Activated T-cell treated with anti-CD3 and anti-CD28 coated beads for 24 hours (primary cell): Measurements from ENCODE around the gene LARP4.
"Not testable (repeated sequence)": the region's sequence is repeated elsewhere in the genome, so short reads cannot be mapped to it uniquely, and the experiment has no call there.

Experiments
- DNase-seq: peaks from one replicate; pipeline ENCODE4 v3.0.0-alpha.2; 2020; ENCODE audit warnings: low read depth

LARP4 gene

GRCh38 chr12:50400638-50401499 is at the start of gene LARP4:
TSS of gene LARP4 (plus strand) at chr12:50400885. CDS start at chr12:50401011, 126 bp downstream.
- DNase-seq: peak; percentile 89

- no peak for DNase-seq
Measured at GRCh38 chr12:50351120-50352043, 49.3 kb upstream of the LARP4 start.

- DNase-seq: no peak
Measured at GRCh38 chr12:50353404-50353803, 47.3 kb upstream of the LARP4 start.

- no peak for DNase-seq
Measured at GRCh38 chr12:50353869-50354593, 46.7 kb upstream of the LARP4 start.

- DNase-seq: no peak
Measured at GRCh38 chr12:50354908-50355307, 45.8 kb upstream of the LARP4 start.

GRCh38 chr12:50355365-50355764 is 45.3 kb upstream of the LARP4 start:
- no peak for DNase-seq

GRCh38 chr12:50362671-50363070 is 38.0 kb upstream of the LARP4 start:
- DNase-seq: no peak

- no peak for DNase-seq
Measured at GRCh38 chr12:50363141-50363540, 37.5 kb upstream of the LARP4 start.

GRCh38 chr12:50365709-50366406 is 34.8 kb upstream of the LARP4 start:
- DNase-seq: no peak

- not testable (repeated sequence) for DNase-seq
Measured at GRCh38 chr12:50370672-50371071, 30.0 kb upstream of the LARP4 start.

- DNase-seq: no peak
Measured at GRCh38 chr12:50375802-50376201, 24.9 kb upstream of the LARP4 start.

- DNase-seq: no peak
Measured at GRCh38 chr12:50380761-50381325, 19.8 kb upstream of the LARP4 start.

GRCh38 chr12:50387487-50387886 is 13.2 kb upstream of the LARP4 start:
- no peak for DNase-seq

GRCh38 chr12:50387972-50388478 is 12.7 kb upstream of the LARP4 start:
- no peak for DNase-seq

- not testable (repeated sequence) for DNase-seq
Measured at GRCh38 chr12:50388793-50389192, 11.9 kb upstream of the LARP4 start.

- DNase-seq: no peak
Measured at GRCh38 chr12:50390316-50390741, 10.4 kb upstream of the LARP4 start.

GRCh38 chr12:50394469-50395029 is 6.1 kb upstream of the LARP4 start:
- no peak for DNase-seq

GRCh38 chr12:50397117-50397650 is 3.5 kb upstream of the LARP4 start:
- DNase-seq: no peak

- DNase-seq: no peak
Measured at GRCh38 chr12:50398931-50399330, 1.8 kb upstream of the LARP4 start.

- no peak for DNase-seq
Measured at GRCh38 chr12:50400104-50400637, 514 bp upstream of the LARP4 start.
